ENCODE measurements around the gene SLC1A4. TPM values are rescaled to one million over a fixed set of nuclear protein-coding genes. Genes with fewer than 3 reads are reported as not detected.

SLC1A4 gene
- polyA plus RNA-seq, 3 donors, result 3.2 to 4.5 (median 4.4) TPM

- Histone ChIP-seq H3K9me3 (replicated peaks in 1 of 2; ENCODE audit: control insufficient read depth in 1 of 2, insufficient read depth in 1 of 2, low read length in 2 of 2) (no peaks in the 10 kb centered on the region), H3K27me3 (ENCODE audit: control insufficient read depth in 2 of 2, insufficient read depth in 2 of 2, low read length in 2 of 2) (no peaks in the 10 kb centered on the region), H3K4me3 (replicated peaks in 1 of 3; ENCODE audit: low read depth in 2 of 3, low read length in 3 of 3) (no peak overlapping the region), H3K79me2 (ENCODE audit: insufficient read depth, low read length) (no peaks in the 10 kb centered on the region), H3K27ac (ENCODE audit: low read depth in 1 of 2, low read length in 2 of 2) (no peak overlapping the region), H3K4me1 (ENCODE audit: control insufficient read depth in 1 of 2, insufficient read depth in 2 of 2, low read length in 2 of 2) (peaks cover 0 to 7% of the 10 kb centered on the region in 2 donors), H2AFZ (ENCODE audit: insufficient read depth, low read depth, low read length, poor library complexity, severe bottlenecking) (no peak overlapping the region), H3K9ac (ENCODE audit: insufficient read depth, low read length, poor library complexity, severe bottlenecking) (no peak overlapping the region), H3K36me3 (replicated peaks in 1 of 2; ENCODE audit: control insufficient read depth in 1 of 2, insufficient read depth in 2 of 2, low read length in 2 of 2) (no peaks in the 10 kb centered on the region), H4K20me1 (ENCODE audit: insufficient read depth, low read length) (no peaks in the 10 kb centered on the region), H3K4me2 (replicated peaks; ENCODE audit: extremely low read depth, low read length, poor library complexity, severe bottlenecking) (no peak overlapping the region)
- peaks cover 0 to 2% (median 0%) of the 10 kb centered on the region in 7 donors for H3K9me3 Mint-ChIP-seq
- DNase-seq, result no peak
- intact Hi-C loops (cut with micrococcal nuclease), result loop anchor here in 1 of 2 donors (10.0 kb wide), 1 partner anchor 65 kb away; no protein-coding TSS in a partner anchor
- WGBS (ENCODE audit: insufficient coverage), result 100% methylated on average over 1 of the region's 1 CpG
- H3K27me3 Mint-ChIP-seq (ENCODE audit: low read depth in 3 of 3), result peaks cover 0 to 3% (median 0%) of the 10 kb centered on the region in 3 donors
- H3K36me3 Mint-ChIP-seq, result no peaks in the 10 kb centered on the region
- H3K4me1 Mint-ChIP-seq, result peaks cover 19% of the 10 kb centered on the region
- no peak for TF ChIP-seq CTCF (IDR thresholded peaks at IDR 0.05)
- H3K27ac Mint-ChIP-seq, result no peak overlapping the region
- no peak overlapping the region for H3K4me3 Mint-ChIP-seq
Measured at GRCh38 chr2:64979744-64980143, 9.5 kb upstream of the SLC1A4 start.

GRCh38 chr2:64980183-64980582 lies 9.0 kb upstream of the SLC1A4 start:
- H3K9ac ChIP-seq (ENCODE audit: insufficient read depth, low read length, poor library complexity, severe bottlenecking), result no peak overlapping the region
- H3K4me3 ChIP-seq (replicated peaks in 1 of 3; ENCODE audit: low read depth in 2 of 3, low read length in 3 of 3), result no peak overlapping the region
- H3K27ac Mint-ChIP-seq, result no peak overlapping the region
- WGBS (ENCODE audit: insufficient coverage), result no CpG with 5 or more reads among the region's 1 CpG
- H3K36me3 Mint-ChIP-seq, result no peaks in the 10 kb centered on the region
- H3K4me1 Mint-ChIP-seq, result peaks cover 18% of the 10 kb centered on the region
- peaks cover 0 to 3% (median 0%) of the 10 kb centered on the region in 3 donors for H3K27me3 Mint-ChIP-seq (ENCODE audit: low read depth in 3 of 3)
- DNase-seq, result no peak
- no peak overlapping the region for H3K27ac ChIP-seq (ENCODE audit: low read depth in 1 of 2, low read length in 2 of 2)
- H4K20me1 ChIP-seq (ENCODE audit: insufficient read depth, low read length), result no peaks in the 10 kb centered on the region
- no peak overlapping the region for H3K4me3 Mint-ChIP-seq
- H3K4me2 ChIP-seq (replicated peaks; ENCODE audit: extremely low read depth, low read length, poor library complexity, severe bottlenecking), result no peak overlapping the region
- no peak for TF ChIP-seq CTCF (IDR thresholded peaks at IDR 0.05)
- intact Hi-C loops (cut with micrococcal nuclease), result loop anchor here in 1 of 2 donors (10.0 kb wide), 1 partner anchor 65 kb away; no protein-coding TSS in a partner anchor
- H3K79me2 ChIP-seq (ENCODE audit: insufficient read depth, low read length), result no peaks in the 10 kb centered on the region
- H3K9me3 ChIP-seq (replicated peaks in 1 of 2; ENCODE audit: control insufficient read depth in 1 of 2, insufficient read depth in 1 of 2, low read length in 2 of 2), result no peaks in the 10 kb centered on the region
- no peak overlapping the region for H2AFZ ChIP-seq (ENCODE audit: insufficient read depth, low read depth, low read length, poor library complexity, severe bottlenecking)
- peaks cover 0 to 7% of the 10 kb centered on the region in 2 donors for H3K4me1 ChIP-seq (ENCODE audit: control insufficient read depth in 1 of 2, insufficient read depth in 2 of 2, low read length in 2 of 2)
- H3K27me3 ChIP-seq (ENCODE audit: control insufficient read depth in 2 of 2, insufficient read depth in 2 of 2, low read length in 2 of 2), result no peaks in the 10 kb centered on the region
- H3K9me3 Mint-ChIP-seq, result peaks cover 0 to 2% (median 0%) of the 10 kb centered on the region in 7 donors
- no peaks in the 10 kb centered on the region for H3K36me3 ChIP-seq (replicated peaks in 1 of 2; ENCODE audit: control insufficient read depth in 1 of 2, insufficient read depth in 2 of 2, low read length in 2 of 2)
